Measurements from ENCODE around the gene INPP5A.

GRCh38 chr10:132659206-132660091 is 121.9 kb downstream of the INPP5A start:
- no peak for TF ChIP-seq CTCF (IDR thresholded peaks at IDR 0.05)
- TF ChIP-seq EZH2 (IDR thresholded peaks at IDR 0.05; ENCODE audit: borderline replicate concordance, insufficient read depth, low read depth, low read length, poor library complexity, severe bottlenecking): no peak
